ENCODE data around the gene SND1.

The SND1 gene

DNA sequence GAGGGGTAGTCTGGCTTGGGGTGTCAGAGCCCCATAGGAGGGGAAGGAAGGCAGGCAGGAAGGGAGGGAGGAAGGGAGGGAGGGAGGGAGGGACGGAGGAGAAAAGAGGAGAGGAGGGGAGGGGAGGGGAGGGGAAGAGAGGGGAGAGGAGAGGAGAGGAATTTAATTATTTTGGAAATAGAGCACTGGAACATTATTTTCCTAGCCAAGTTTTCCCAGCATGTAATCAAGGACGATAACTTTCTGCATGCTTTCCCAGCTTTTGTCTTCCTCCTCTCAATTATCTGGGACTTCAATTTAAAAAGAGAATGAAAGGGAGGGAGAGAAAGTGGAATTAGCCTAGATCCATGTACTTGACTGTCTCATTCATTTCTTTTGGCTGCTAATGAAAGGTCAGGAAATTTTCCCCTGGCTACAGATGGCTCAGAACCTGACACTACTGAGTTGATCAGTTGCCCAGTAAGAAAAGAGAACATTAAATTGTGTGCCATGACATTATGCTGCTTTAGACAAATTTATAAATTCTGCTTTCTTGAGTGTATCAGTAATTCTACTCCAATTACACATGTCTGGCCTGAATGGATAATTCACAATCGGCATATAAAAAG lies 230.4 kb downstream of the SND1 start:
- ChIA-PET POLR2A (no interaction called here), CTCF (no interaction called here)
- DNase-seq (ENCODE audit: extremely low spot score): no peak
- TF ChIP-seq HDGF (IDR thresholded peaks at IDR 0.05; ENCODE audit: borderline replicate concordance) (no peak), FOXK2 (IDR thresholded peaks at IDR 0.05) (no peak)

DNA sequence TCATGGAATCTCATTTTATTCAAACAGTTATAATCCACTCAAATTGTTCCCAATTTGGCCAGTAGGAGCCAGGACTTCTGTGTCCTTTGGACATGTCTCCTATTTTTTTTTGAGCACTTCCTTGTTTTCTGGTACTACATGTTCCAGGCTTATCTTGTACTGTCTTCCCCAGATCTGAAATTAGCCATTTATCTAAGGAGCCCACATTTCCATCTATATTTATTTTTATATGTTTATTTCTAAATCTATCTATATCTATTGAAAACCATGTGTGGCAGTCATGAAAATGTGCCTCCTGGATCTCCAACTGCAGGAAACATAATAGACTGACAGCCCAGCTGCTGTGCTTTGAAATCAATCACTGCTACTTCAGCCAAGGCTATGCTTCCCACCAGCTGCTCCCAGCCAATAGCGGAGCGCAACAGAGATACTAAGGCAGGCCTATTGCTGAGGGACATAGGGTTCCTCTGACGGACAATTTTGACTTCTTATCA lies 232.1 kb downstream of the SND1 start:
- ChIA-PET CTCF (no interaction called here), POLR2A (no interaction called here)
- TF ChIP-seq TARDBP (IDR thresholded peaks at IDR 0.05) (no peak), HDGF (IDR thresholded peaks at IDR 0.05; ENCODE audit: borderline replicate concordance) (no peak), L3MBTL2 (conservative IDR thresholded peaks at IDR 0.05) (no peak), CTBP1 (IDR thresholded peaks at IDR 0.05; ENCODE audit: borderline replicate concordance) (no peak), NFRKB (IDR thresholded peaks at IDR 0.05) (no peak), FOXK2 (IDR thresholded peaks at IDR 0.05) (no peak), ZNF384 (IDR thresholded peaks at IDR 0.05) (no peak), SUZ12 (IDR thresholded peaks at IDR 0.05) (no peak), ARNT (IDR thresholded peaks at IDR 0.05) (no peak), BHLHE40 (IDR thresholded peaks at IDR 0.05; ENCODE audit: borderline replicate concordance) (no peak)
- TF ChIP-seq, protein P1, sequence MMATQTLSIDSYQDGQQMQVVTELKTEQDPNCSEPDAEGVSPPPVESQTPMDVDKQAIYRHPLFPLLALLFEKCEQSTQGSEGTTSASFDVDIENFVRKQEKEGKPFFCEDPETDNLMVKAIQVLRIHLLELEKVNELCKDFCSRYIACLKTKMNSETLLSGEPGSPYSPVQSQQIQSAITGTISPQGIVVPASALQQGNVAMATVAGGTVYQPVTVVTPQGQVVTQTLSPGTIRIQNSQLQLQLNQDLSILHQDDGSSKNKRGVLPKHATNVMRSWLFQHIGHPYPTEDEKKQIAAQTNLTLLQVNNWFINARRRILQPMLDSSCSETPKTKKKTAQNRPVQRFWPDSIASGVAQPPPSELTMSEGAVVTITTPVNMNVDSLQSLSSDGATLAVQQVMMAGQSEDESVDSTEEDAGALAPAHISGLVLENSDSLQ (IDR thresholded peaks at IDR 0.05): no peak
- no peak for DNase-seq (ENCODE audit: extremely low spot score)

DNA sequence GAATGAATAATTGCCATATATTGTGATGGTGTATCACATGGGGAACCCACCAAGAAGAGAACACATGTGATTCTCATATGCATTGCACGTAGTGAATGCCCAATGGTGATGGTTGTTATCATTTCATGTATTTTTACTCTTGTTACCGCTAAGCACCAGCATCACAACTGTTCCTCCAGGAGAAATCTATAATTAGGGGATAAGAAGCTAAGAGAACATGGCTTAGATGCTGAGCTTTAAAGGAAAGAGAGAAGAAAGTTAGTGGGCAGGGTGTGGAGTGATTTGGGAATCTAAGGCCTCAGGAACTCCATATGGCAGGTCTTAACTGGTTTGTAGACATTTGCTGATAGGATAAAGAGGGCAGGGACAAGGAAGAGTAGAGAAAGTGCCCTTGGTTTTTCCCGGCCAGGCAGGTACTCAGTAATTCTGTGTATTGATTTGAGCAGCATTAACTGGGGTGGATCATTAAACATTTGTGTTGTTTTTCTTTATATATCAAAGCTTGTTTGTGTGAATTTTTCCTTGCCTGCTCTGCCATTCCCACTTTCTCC lies 233.3 kb downstream of the SND1 start:
- DNase-seq (ENCODE audit: extremely low spot score): no peak
- TF ChIP-seq CTBP1 (IDR thresholded peaks at IDR 0.05; ENCODE audit: borderline replicate concordance) (no peak), FOXM1 (IDR thresholded peaks at IDR 0.05; ENCODE audit: borderline replicate concordance) (no peak), L3MBTL2 (conservative IDR thresholded peaks at IDR 0.05) (no peak), ARNT (IDR thresholded peaks at IDR 0.05) (no peak), SP1 (IDR thresholded peaks at IDR 0.05) (no peak), TARDBP (IDR thresholded peaks at IDR 0.05) (no peak), ELF4 (IDR thresholded peaks at IDR 0.05) (no peak), HDGF (IDR thresholded peaks at IDR 0.05; ENCODE audit: borderline replicate concordance) (no peak), FOXK2 (IDR thresholded peaks at IDR 0.05) (no peak), FOXA1 (IDR thresholded peaks at IDR 0.05) (no peak), NFRKB (IDR thresholded peaks at IDR 0.05) (no peak)
- TF ChIP-seq, protein P1 (IDR thresholded peaks at IDR 0.05): no peak
- ChIA-PET CTCF (no interaction called here), POLR2A (no interaction called here)

DNA sequence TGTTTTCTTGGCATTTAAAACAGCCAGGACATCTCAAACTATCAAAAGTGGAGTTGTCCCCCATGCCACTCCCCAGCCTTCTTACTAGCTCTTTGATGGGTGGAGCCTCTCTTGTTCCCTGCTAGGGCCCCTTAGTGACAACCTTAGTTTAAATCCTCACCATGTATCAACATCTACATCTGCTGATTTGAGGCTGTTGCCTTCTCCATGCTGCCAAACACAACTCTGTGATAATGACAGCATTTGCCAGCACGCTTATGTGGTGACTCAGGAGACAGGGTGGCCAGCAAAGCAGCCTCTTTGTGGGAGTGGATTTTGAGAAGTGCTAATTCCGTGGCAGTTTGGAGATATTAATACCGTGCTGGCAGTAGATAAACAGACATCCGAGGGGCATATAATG lies 233.8 kb downstream of the SND1 start:
- POLR2A ChIA-PET: no interaction called here
- CTCF ChIA-PET: no interaction called here
- TF ChIP-seq SP1 (IDR thresholded peaks at IDR 0.05) (no peak), ZNF384 (IDR thresholded peaks at IDR 0.05) (no peak), ELF4 (IDR thresholded peaks at IDR 0.05) (no peak), LEF1 (IDR thresholded peaks at IDR 0.05; ENCODE audit: borderline replicate concordance) (no peak), FOXA1 (IDR thresholded peaks at IDR 0.05) (no peak), CTBP1 (IDR thresholded peaks at IDR 0.05; ENCODE audit: borderline replicate concordance) (no peak), HDGF (IDR thresholded peaks at IDR 0.05; ENCODE audit: borderline replicate concordance) (no peak), ARNT (IDR thresholded peaks at IDR 0.05) (no peak)
- TF ChIP-seq, protein P1 (IDR thresholded peaks at IDR 0.05): no peak
- no peak for DNase-seq (ENCODE audit: extremely low spot score)

DNA sequence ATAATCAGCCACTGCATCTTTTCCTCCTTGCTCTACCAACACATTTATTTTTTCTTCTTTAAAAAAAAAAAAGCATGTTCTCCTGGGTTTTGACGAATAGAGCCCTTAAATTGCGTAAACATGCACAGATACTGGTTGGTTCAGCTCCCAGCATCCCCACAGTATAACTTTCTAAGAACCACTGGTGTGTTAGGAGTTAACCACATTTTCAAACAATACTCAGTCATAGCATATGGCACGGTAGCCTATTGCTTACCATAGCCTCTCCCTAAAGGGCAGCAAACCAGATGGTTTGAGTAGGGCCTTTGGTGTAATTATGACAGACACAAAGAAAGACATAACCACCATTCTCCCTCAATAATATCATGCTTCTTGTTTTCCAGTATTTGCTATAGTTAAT lies 234.3 kb downstream of the SND1 start:
- DNase-seq (ENCODE audit: extremely low spot score): no peak
- CTCF ChIA-PET: no interaction called here
- TF ChIP-seq FOXK2 (IDR thresholded peaks at IDR 0.05): no peak
- TF ChIP-seq ELF4 (IDR thresholded peaks at IDR 0.05): no peak
- no peak for TF ChIP-seq TARDBP (IDR thresholded peaks at IDR 0.05)
- no peak for TF ChIP-seq NFRKB (IDR thresholded peaks at IDR 0.05)
- TF ChIP-seq FOXM1 (IDR thresholded peaks at IDR 0.05; ENCODE audit: borderline replicate concordance): no peak
- TF ChIP-seq HDGF (IDR thresholded peaks at IDR 0.05; ENCODE audit: borderline replicate concordance): no peak
- no peak for TF ChIP-seq ZNF384 (IDR thresholded peaks at IDR 0.05)
- TF ChIP-seq ARNT (IDR thresholded peaks at IDR 0.05): no peak
- no peak for TF ChIP-seq FOXA1 (IDR thresholded peaks at IDR 0.05)
- no peak for TF ChIP-seq LEF1 (IDR thresholded peaks at IDR 0.05; ENCODE audit: borderline replicate concordance)
- TF ChIP-seq SP1 (IDR thresholded peaks at IDR 0.05): no peak
- TF ChIP-seq, protein P1 (IDR thresholded peaks at IDR 0.05): no peak
- no peak for TF ChIP-seq SUZ12 (IDR thresholded peaks at IDR 0.05)
- TF ChIP-seq CTBP1 (IDR thresholded peaks at IDR 0.05; ENCODE audit: borderline replicate concordance): no peak
- TF ChIP-seq L3MBTL2 (conservative IDR thresholded peaks at IDR 0.05): no peak
- TF ChIP-seq BHLHE40 (IDR thresholded peaks at IDR 0.05; ENCODE audit: borderline replicate concordance): no peak
- POLR2A ChIA-PET: no interaction called here

DNA sequence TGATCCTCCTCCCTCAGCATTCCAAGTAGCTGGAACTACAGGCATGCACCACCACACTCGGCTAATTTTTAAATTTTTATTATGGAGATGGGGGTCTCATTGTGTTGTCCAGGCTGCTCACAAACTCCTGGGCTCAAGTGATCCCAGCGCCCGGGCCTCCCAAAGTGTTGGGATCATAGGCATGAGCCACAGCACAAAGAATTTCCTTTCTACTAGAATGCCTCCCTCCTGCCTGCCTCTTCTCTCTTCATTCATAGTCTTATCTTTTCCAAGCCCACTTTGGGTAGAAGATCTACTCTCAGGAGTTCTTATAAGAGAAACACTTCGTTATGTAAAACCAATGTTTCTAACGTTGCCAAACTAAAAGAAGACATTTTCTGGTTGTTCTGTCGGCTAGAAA lies 235.1 kb downstream of the SND1 start:
- ChIA-PET POLR2A (no interaction called here), CTCF (no interaction called here)
- no peak for DNase-seq (ENCODE audit: extremely low spot score)
- TF ChIP-seq BHLHE40 (IDR thresholded peaks at IDR 0.05; ENCODE audit: borderline replicate concordance) (no peak), HDGF (IDR thresholded peaks at IDR 0.05; ENCODE audit: borderline replicate concordance) (no peak), ELF4 (IDR thresholded peaks at IDR 0.05) (no peak), TARDBP (IDR thresholded peaks at IDR 0.05) (no peak), FOXK2 (IDR thresholded peaks at IDR 0.05) (no peak), FOXA1 (IDR thresholded peaks at IDR 0.05) (no peak), NFRKB (IDR thresholded peaks at IDR 0.05) (no peak), CTBP1 (IDR thresholded peaks at IDR 0.05; ENCODE audit: borderline replicate concordance) (no peak), L3MBTL2 (conservative IDR thresholded peaks at IDR 0.05) (no peak), FOXM1 (IDR thresholded peaks at IDR 0.05; ENCODE audit: borderline replicate concordance) (no peak), SP1 (IDR thresholded peaks at IDR 0.05) (no peak), ARNT (IDR thresholded peaks at IDR 0.05) (no peak), ZNF384 (IDR thresholded peaks at IDR 0.05) (no peak), SUZ12 (IDR thresholded peaks at IDR 0.05) (no peak), LEF1 (IDR thresholded peaks at IDR 0.05; ENCODE audit: borderline replicate concordance) (no peak)
- TF ChIP-seq, protein P1 (IDR thresholded peaks at IDR 0.05): no peak
